PC-3 (cell line): ENCODE measurements around the gene ANKHD1. TPM values are rescaled to one million over a fixed set of nuclear protein-coding genes. Genes with fewer than 3 reads are reported as not detected.

ENCODE experiments used
- ATAC-seq: fragments of 200-7000 bp; cut with Tn5 transposase; 2 replicates; pipeline ENCODE4 v1.9.1; 2020; ENCODE audit warnings: mild to moderate bottlenecking, moderate library complexity
- BruUV-seq: library from RNA; stranded (reverse); fragments of 400-500 nt; replicated peaks from 2 replicates; lab custom pipeline; 2021; lab: Mats Ljungman, UMichigan
- CTCF ChIA-PET: fragments of 300-600 bp; sonication (Branson Sonifier 250); formaldehyde crosslinking; loops from one replicate; lab custom pipeline; 2022; ENCODE audit warnings: antibody characterized with exemption; lab: Charles Lee
- POLR2A ChIA-PET: fragments of 300-600 bp; sonication (Branson Sonifier 250); formaldehyde crosslinking; loops from one replicate; lab custom pipeline; 2022; ENCODE audit warnings: antibody characterized with exemption; ENCODE audit not compliant: unreplicated experiment; lab: Charles Lee
- DNase-seq: peaks from one replicate; pipeline ENCODE4 v3.0.0-alpha.2; 2015
- H2AFZ ChIP-seq: fragments of 300-600 bp; sonication (generic); 2 replicates; pipeline ENCODE4 v1.6.0; 2016; ENCODE audit warnings: antibody characterized with exemption, low read length
- H3F3A ChIP-seq: fragments of 300-600 bp; sonication (generic); one replicate; pipeline ENCODE4 v1.6.0; 2017; ENCODE audit warnings: antibody characterized with exemption, low read length, control low read depth, mild to moderate bottlenecking; ENCODE audit not compliant: unreplicated experiment
- H3K27ac ChIP-seq: fragments of 300-600 bp; sonication (generic); 2 replicates; pipeline ENCODE4 v1.5.1; 2016; ENCODE audit warnings: mild to moderate bottlenecking, low read length
- H3K27me3 ChIP-seq: fragments of 300-600 bp; sonication (generic); 2 replicates; pipeline ENCODE4 v1.6.1; 2016; ENCODE audit warnings: low read length, mixed read lengths
- H3K36me3 ChIP-seq: fragments of 300-600 bp; sonication (generic); 2 replicates; pipeline ENCODE4 v1.6.1; 2016; ENCODE audit warnings: low read depth, mixed run types, low read length, mixed read lengths
- H3K4me1 ChIP-seq: fragments of 300-600 bp; sonication (generic); 2 replicates; pipeline ENCODE4 v1.5.1; 2016; ENCODE audit warnings: low read length; ENCODE audit not compliant: insufficient read depth
- H3K4me2 ChIP-seq: fragments of 300-600 bp; sonication (generic); 2 replicates; pipeline ENCODE4 v1.6.0; 2016; ENCODE audit warnings: low read length
- H3K4me3 ChIP-seq: fragments of 300-600 bp; sonication (generic); 2 replicates; pipeline ENCODE4 v1.5.1; 2016; ENCODE audit warnings: mild to moderate bottlenecking, low read length, mixed read lengths
- H3K79me2 ChIP-seq: fragments of 300-600 bp; sonication (generic); 2 replicates; pipeline ENCODE4 v1.6.1; 2017; ENCODE audit warnings: low read length, mixed read lengths
- H3K9ac ChIP-seq: fragments of 300-600 bp; sonication (generic); 2 replicates; pipeline ENCODE4 v1.6.0; 2016; ENCODE audit warnings: mild to moderate bottlenecking, low read length
- H3K9me2 ChIP-seq: fragments of 300-600 bp; sonication (generic); replicated peaks from 2 replicates; pipeline ENCODE4 v1.6.1; 2016; ENCODE audit warnings: mixed run types, low read length, mixed read lengths
- H3K9me3 ChIP-seq: fragments of 300-600 bp; sonication (generic); 2 replicates; pipeline ENCODE4 v1.6.1; 2016; ENCODE audit warnings: low read length, mixed read lengths
- H4K20me1 ChIP-seq: fragments of 300-600 bp; sonication (generic); 2 replicates; pipeline ENCODE4 v1.6.1; 2016; ENCODE audit warnings: low read length, mixed read lengths
- EZH2 ChIP-seq: fragments of 300-600 bp; sonication (generic); IDR thresholded peaks from one replicate; pipeline ENCODE4 v1.6.1; 2017; ENCODE audit warnings: antibody characterized with exemption, mild to moderate bottlenecking, low read length; ENCODE audit not compliant: unreplicated experiment
- EZH2phosphoT487 ChIP-seq: fragments of 300-600 bp; sonication (generic); IDR thresholded peaks from 2 replicates; pipeline ENCODE4 v1.6.1; 2018; ENCODE audit warnings: mild to moderate bottlenecking, antibody characterized with exemption, low read length, borderline replicate concordance
- intact Hi-C: fragments of 100-400 bp; cut with micrococcal nuclease; formaldehyde crosslinking; loops from 2 replicates; pipeline ENCODE4 v1.9.0; 2023
- total RNA-seq: library from RNA; depleted of rRNA; stranded (reverse); fragments of >200 nt; gene quantifications from 2 replicates; pipeline ENCODE4 v1.2.3, GENCODE V29; 2014
- TF ChIP-seq, protein P1 (sequence below): fragments of 300-600 bp; sonication (generic); conservative IDR thresholded peaks from 2 replicates; pipeline ENCODE4 v1.5.1; 2017; ENCODE audit warnings: antibody characterized with exemption, low read depth, mild to moderate bottlenecking, low read length

The ANKHD1 gene
- total RNA-seq, 1 experiment from 2014 or later, result 64.6 TPM

DNA sequence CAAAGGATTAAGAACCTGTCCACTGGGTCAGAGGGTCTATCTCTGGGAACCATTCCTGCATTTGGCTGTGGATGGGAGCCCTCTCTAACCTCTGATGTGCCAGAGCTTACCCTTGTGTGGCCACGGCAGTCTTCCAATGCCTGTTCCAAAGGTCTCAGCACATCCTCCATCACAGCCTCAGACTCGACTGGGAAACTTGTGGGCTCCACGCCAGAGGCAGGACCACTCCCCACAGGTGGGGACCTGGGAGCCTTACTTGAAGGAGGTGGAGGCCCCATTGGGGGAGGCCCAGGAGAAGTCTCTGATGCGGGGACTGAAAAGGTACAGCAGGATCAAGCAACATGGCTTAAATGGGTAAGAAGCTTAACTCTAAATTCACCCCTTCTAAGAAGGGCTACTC, 150.2 kb downstream of the ANKHD1 start:
- TF ChIP-seq EZH2phosphoT487 (no peak), EZH2 (no peak)
- TF ChIP-seq, protein P1, sequence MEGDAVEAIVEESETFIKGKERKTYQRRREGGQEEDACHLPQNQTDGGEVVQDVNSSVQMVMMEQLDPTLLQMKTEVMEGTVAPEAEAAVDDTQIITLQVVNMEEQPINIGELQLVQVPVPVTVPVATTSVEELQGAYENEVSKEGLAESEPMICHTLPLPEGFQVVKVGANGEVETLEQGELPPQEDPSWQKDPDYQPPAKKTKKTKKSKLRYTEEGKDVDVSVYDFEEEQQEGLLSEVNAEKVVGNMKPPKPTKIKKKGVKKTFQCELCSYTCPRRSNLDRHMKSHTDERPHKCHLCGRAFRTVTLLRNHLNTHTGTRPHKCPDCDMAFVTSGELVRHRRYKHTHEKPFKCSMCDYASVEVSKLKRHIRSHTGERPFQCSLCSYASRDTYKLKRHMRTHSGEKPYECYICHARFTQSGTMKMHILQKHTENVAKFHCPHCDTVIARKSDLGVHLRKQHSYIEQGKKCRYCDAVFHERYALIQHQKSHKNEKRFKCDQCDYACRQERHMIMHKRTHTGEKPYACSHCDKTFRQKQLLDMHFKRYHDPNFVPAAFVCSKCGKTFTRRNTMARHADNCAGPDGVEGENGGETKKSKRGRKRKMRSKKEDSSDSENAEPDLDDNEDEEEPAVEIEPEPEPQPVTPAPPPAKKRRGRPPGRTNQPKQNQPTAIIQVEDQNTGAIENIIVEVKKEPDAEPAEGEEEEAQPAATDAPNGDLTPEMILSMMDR, result no peak
- peaks cover 22% of the 10 kb centered on the region; the same call in 1 of the 2 replicates for H3K36me3 ChIP-seq
- no peaks in the 10 kb centered on the region for H3K27me3 ChIP-seq
- H3K4me3 ChIP-seq, result no peak overlapping the region
- H3K9me3 ChIP-seq, result no peaks in the 10 kb centered on the region
- no TSS peak for BruUV-seq
- peaks cover 35% of the 10 kb centered on the region for H3K4me1 ChIP-seq
- no peak overlapping the region for H2AFZ ChIP-seq
- ATAC-seq, result no peak
- H3K27ac ChIP-seq, result no peak overlapping the region
- H3F3A ChIP-seq, result no peaks in the 10 kb centered on the region
- no peak for DNase-seq
- CTCF ChIA-PET, result no interaction called here
- H3K9ac ChIP-seq, result no peak overlapping the region
- intact Hi-C loops, result no loop called here
- no peaks in the 10 kb centered on the region for H4K20me1 ChIP-seq
- H3K9me2 ChIP-seq, result no peaks in the 10 kb centered on the region
- H3K79me2 ChIP-seq, result peaks cover 42% of the 10 kb centered on the region
- no peak overlapping the region for H3K4me2 ChIP-seq
- POLR2A ChIA-PET, result no interaction called here

DNA sequence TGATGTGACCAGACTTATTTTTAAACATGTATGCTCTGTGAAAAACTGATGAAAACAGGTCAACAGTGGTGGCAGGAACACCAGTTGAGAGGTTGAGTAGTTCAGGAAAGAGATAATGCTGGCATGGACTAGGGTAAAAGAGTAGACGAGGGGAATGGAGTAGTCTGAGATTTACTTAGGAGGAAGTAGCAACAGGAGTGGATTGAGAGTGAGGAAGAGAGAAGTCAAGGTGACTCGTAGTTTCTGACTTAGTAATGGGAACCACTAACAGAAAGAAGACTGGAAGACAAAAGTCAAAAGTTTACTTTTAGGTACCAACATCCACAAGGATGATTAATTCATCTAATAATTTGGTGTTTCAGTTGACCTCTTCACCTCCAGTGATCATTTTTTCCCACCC, 152.0 kb downstream of the ANKHD1 start:
- H3F3A ChIP-seq, result no peaks in the 10 kb centered on the region
- H3K4me1 ChIP-seq, result peaks cover 31% of the 10 kb centered on the region
- intact Hi-C loops, result no loop called here
- TF ChIP-seq, protein P1, result no peak
- TF ChIP-seq EZH2 (no peak), EZH2phosphoT487 (no peak)
- DNase-seq, result peak; percentile 42
- no TSS peak for BruUV-seq
- no peaks in the 10 kb centered on the region for H3K9me2 ChIP-seq
- peak overlapping the region; percentile 60 for H3K27ac ChIP-seq
- ChIA-PET CTCF (no interaction called here), POLR2A (no interaction called here)
- no peaks in the 10 kb centered on the region for H4K20me1 ChIP-seq
- no peaks in the 10 kb centered on the region for H3K9me3 ChIP-seq
- no peak overlapping the region for H3K4me3 ChIP-seq
- H3K9ac ChIP-seq, result no peak overlapping the region
- peaks cover 45% of the 10 kb centered on the region for H3K79me2 ChIP-seq
- peak overlapping the region; percentile 18; the same call in 1 of the 2 replicates for H3K4me2 ChIP-seq
- ATAC-seq, result no peak
- H3K27me3 ChIP-seq, result no peaks in the 10 kb centered on the region
- H3K36me3 ChIP-seq, result peaks cover 22% of the 10 kb centered on the region; the same call in 1 of the 2 replicates
- H2AFZ ChIP-seq, result no peak overlapping the region

DNA sequence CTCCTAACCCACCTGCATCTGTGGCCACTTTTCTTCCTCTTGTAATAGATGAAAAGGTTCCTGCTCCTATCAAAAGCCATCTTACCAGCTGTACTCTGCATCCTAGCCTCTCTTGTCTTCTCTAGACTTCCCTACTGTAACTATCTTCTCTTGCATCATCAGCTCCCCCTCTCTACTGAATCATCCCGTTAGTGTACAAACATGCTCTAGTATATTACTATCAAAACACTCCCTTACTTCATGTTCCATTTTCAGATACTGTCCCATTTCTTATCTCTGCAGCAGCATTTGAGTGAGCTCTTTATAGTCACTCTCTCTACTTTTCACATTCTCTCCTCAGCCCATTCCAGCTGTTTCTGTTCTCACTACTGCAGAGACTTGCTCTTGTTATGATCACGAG, 152.8 kb downstream of the ANKHD1 start:
- intact Hi-C loops, result no loop called here
- BruUV-seq, result no TSS peak
- H3K4me1 ChIP-seq, result peaks cover 31% of the 10 kb centered on the region
- no peak overlapping the region for H3K9ac ChIP-seq
- no peak overlapping the region for H2AFZ ChIP-seq
- no peak overlapping the region for H3K4me3 ChIP-seq
- POLR2A ChIA-PET, result no interaction called here
- no peaks in the 10 kb centered on the region for H3K9me3 ChIP-seq
- no peak for DNase-seq
- no peak for ATAC-seq
- no peak overlapping the region for H3K4me2 ChIP-seq
- no peaks in the 10 kb centered on the region for H3F3A ChIP-seq
- H3K9me2 ChIP-seq, result no peaks in the 10 kb centered on the region
- peaks cover 21% of the 10 kb centered on the region; the same call in 1 of the 2 replicates for H3K36me3 ChIP-seq
- TF ChIP-seq EZH2 (no peak), EZH2phosphoT487 (no peak)
- TF ChIP-seq, protein P1, result no peak
- H3K27ac ChIP-seq, result peak overlapping the region; percentile 44
- H3K27me3 ChIP-seq, result no peaks in the 10 kb centered on the region
- H4K20me1 ChIP-seq, result no peaks in the 10 kb centered on the region
- H3K79me2 ChIP-seq, result peaks cover 45% of the 10 kb centered on the region
- CTCF ChIA-PET, result no interaction called here
